ENCODE data around the gene MSH5. TPM values are rescaled to one million over a fixed set of nuclear protein-coding genes. Genes with fewer than 3 reads are reported as not detected.
A peak's percentile ranks its signal among the peaks of the same experiment; 100 is the strongest.

MSH5 gene
- polyA plus RNA-seq, 3 donors = 0.58 to 31.2 (median 1.9) TPM

- Histone ChIP-seq H3K4me3 (replicated peaks in 1 of 3; ENCODE audit: low read depth in 2 of 3, low read length in 3 of 3) (peak within 1 kb of the TSS in 1 of 3 experiments; percentile 31), H3K4me1 (ENCODE audit: control insufficient read depth in 1 of 2, insufficient read depth in 2 of 2, low read length in 2 of 2) (peaks cover 13 to 15% of the 10 kb centered on the region in 2 donors), H3K36me3 (replicated peaks in 1 of 2; ENCODE audit: control insufficient read depth in 1 of 2, insufficient read depth in 2 of 2, low read length in 2 of 2) (peaks cover 41 to 43% of the 10 kb centered on the region in 2 donors), H3K27ac (ENCODE audit: low read depth in 1 of 2, low read length in 2 of 2) (peak within 1 kb of the TSS; percentile 10 to 41), H3K79me2 (ENCODE audit: insufficient read depth, low read length) (no peaks in the 10 kb centered on the region), H3K4me2 (replicated peaks; ENCODE audit: extremely low read depth, low read length, poor library complexity, severe bottlenecking) (peak within 1 kb of the TSS; percentile 57), H3K9me3 (replicated peaks in 1 of 2; ENCODE audit: control insufficient read depth in 1 of 2, insufficient read depth in 1 of 2, low read length in 2 of 2) (no peaks in the 10 kb centered on the region), H3K9ac (ENCODE audit: insufficient read depth, low read length, poor library complexity, severe bottlenecking) (peak within 1 kb of the TSS; percentile 46), H4K20me1 (ENCODE audit: insufficient read depth, low read length) (no peaks in the 10 kb centered on the region), H3K27me3 (ENCODE audit: control insufficient read depth in 2 of 2, insufficient read depth in 2 of 2, low read length in 2 of 2) (no peaks in the 10 kb centered on the region), H2AFZ (ENCODE audit: insufficient read depth, low read depth, low read length, poor library complexity, severe bottlenecking) (peak within 1 kb of the TSS; percentile 56)
- Mint-ChIP-seq H3K36me3 (peaks cover 33 to 47% of the 10 kb centered on the region in 2 donors), H3K27ac (peak within 1 kb of the TSS in 6 of 7 donors; percentile 19 to 81 (median 71)), H3K9me3 (no peaks in the 10 kb centered on the region), H3K4me1 (peaks cover 15% of the 10 kb centered on the region), H3K27me3 (ENCODE audit: low read depth in 3 of 3) (peaks cover 0 to 3% (median 2%) of the 10 kb centered on the region in 3 donors), H3K4me3 (peak within 1 kb of the TSS; percentile 27 to 70)
- WGBS (ENCODE audit: insufficient coverage) = 5% methylated on average over 3 of the region's 15 CpGs
- intact Hi-C loops (cut with micrococcal nuclease) = no loop called here
- peak; percentile 9 for TF ChIP-seq CTCF (IDR thresholded peaks at IDR 0.05)
- peak; percentile 60 to 79 (median 65) for DNase-seq
These were observed 37.3 kb downstream of the MSH5 start, which contains the start of gene VWA7 for GRCh38 chr6:31776989-31777666. Gene VWA7 (minus strand): TSS chr6:31777328. CDS start chr6:31776779, 549 bp downstream.

- Mint-ChIP-seq H3K36me3 (peaks cover 37 to 53% of the 10 kb centered on the region in 2 donors), H3K4me3 (no peak overlapping the region), H3K27ac (peak overlapping the region in 6 of 7 donors; percentile 15 to 74 (median 31)), H3K27me3 (ENCODE audit: low read depth in 3 of 3) (peaks cover 0 to 3% (median 2%) of the 10 kb centered on the region in 3 donors), H3K9me3 (no peaks in the 10 kb centered on the region), H3K4me1 (peaks cover 15% of the 10 kb centered on the region)
- H3K79me2 ChIP-seq (ENCODE audit: insufficient read depth, low read length) = no peaks in the 10 kb centered on the region
- H3K4me3 ChIP-seq (replicated peaks in 1 of 3; ENCODE audit: low read depth in 2 of 3, low read length in 3 of 3) = no peak overlapping the region
- H3K4me2 ChIP-seq (replicated peaks; ENCODE audit: extremely low read depth, low read length, poor library complexity, severe bottlenecking) = no peak overlapping the region
- no peak for TF ChIP-seq CTCF (IDR thresholded peaks at IDR 0.05)
- peak overlapping the region; percentile 46 for H3K9ac ChIP-seq (ENCODE audit: insufficient read depth, low read length, poor library complexity, severe bottlenecking)
- H4K20me1 ChIP-seq (ENCODE audit: insufficient read depth, low read length) = no peaks in the 10 kb centered on the region
- H3K27ac ChIP-seq (ENCODE audit: low read depth in 1 of 2, low read length in 2 of 2) = no peak overlapping the region
- intact Hi-C loops (cut with micrococcal nuclease) = no loop called here
- DNase-seq = no peak
- H3K4me1 ChIP-seq (ENCODE audit: control insufficient read depth in 1 of 2, insufficient read depth in 2 of 2, low read length in 2 of 2) = peaks cover 13 to 15% of the 10 kb centered on the region in 2 donors
- WGBS (ENCODE audit: insufficient coverage) = 96% methylated on average over 4 of the region's 5 CpGs
- H2AFZ ChIP-seq (ENCODE audit: insufficient read depth, low read depth, low read length, poor library complexity, severe bottlenecking) = no peak overlapping the region
- H3K36me3 ChIP-seq (replicated peaks in 1 of 2; ENCODE audit: control insufficient read depth in 1 of 2, insufficient read depth in 2 of 2, low read length in 2 of 2) = peaks cover 46 to 49% of the 10 kb centered on the region in 2 donors
- no peaks in the 10 kb centered on the region for H3K9me3 ChIP-seq (replicated peaks in 1 of 2; ENCODE audit: control insufficient read depth in 1 of 2, insufficient read depth in 1 of 2, low read length in 2 of 2)
- no peaks in the 10 kb centered on the region for H3K27me3 ChIP-seq (ENCODE audit: control insufficient read depth in 2 of 2, insufficient read depth in 2 of 2, low read length in 2 of 2)
These were observed 37.9 kb downstream of the MSH5 start for GRCh38 chr6:31777667-31778050.
